ENCODE results near the gene ZSCAN31.

DNA sequence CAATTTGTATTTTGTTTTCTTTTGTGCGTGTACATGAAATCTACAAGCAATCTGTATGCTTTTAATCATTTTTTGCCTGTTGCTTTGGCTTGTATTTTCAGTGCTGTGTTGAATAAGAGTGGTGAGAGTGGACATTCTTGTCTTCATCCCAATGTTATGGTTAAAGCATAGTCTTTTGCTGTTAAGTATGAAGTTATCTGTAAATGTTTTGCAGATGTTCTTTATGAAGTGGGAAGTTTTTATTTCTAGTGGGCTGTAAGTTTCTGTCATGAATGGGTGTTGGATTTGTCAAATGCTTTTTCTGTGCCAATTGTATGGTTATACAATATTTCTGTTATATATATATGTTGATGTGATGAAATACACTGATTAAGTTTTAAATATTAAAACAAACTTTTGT, 38.0 kb upstream of the ZSCAN31 start:
- TF ChIP-seq, protein P1, sequence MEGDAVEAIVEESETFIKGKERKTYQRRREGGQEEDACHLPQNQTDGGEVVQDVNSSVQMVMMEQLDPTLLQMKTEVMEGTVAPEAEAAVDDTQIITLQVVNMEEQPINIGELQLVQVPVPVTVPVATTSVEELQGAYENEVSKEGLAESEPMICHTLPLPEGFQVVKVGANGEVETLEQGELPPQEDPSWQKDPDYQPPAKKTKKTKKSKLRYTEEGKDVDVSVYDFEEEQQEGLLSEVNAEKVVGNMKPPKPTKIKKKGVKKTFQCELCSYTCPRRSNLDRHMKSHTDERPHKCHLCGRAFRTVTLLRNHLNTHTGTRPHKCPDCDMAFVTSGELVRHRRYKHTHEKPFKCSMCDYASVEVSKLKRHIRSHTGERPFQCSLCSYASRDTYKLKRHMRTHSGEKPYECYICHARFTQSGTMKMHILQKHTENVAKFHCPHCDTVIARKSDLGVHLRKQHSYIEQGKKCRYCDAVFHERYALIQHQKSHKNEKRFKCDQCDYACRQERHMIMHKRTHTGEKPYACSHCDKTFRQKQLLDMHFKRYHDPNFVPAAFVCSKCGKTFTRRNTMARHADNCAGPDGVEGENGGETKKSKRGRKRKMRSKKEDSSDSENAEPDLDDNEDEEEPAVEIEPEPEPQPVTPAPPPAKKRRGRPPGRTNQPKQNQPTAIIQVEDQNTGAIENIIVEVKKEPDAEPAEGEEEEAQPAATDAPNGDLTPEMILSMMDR (IDR thresholded peaks at IDR 0.05), result no peak
- TF ChIP-seq EZH2 (IDR thresholded peaks at IDR 0.05), result no peak
- no peak for TF ChIP-seq EZH2phosphoT487 (IDR thresholded peaks at IDR 0.05)

Data from neural progenitor cell (in vitro differentiated cells).